ENCODE data around the gene AGFG1. TPM values are rescaled to one million over a fixed set of nuclear protein-coding genes. Genes with fewer than 3 reads are reported as not detected.

AGFG1 gene
- total RNA-seq, 1 experiment from 2014 or later = 119 TPM

GRCh38 chr2:227493524-227493923 is 21.6 kb downstream of the AGFG1 start:
- BruUV-seq (replicated peaks) = no TSS peak
- peaks cover 23% of the 10 kb centered on the region for H3K36me3 ChIP-seq (ENCODE audit: low read depth)
- intact Hi-C loops (cut with micrococcal nuclease; ENCODE audit: unreplicated experiment) = no loop called here
- peaks cover 24% of the 10 kb centered on the region for H3F3A ChIP-seq (ENCODE audit: insufficient read depth, low read depth)
- no peaks in the 10 kb centered on the region for H3K27me3 ChIP-seq (ENCODE audit: insufficient read depth, low read depth)
- H3K79me2 ChIP-seq (ENCODE audit: low read depth) = peaks cover 98% of the 10 kb centered on the region
- TF ChIP-seq CTCF (conservative IDR thresholded peaks at IDR 0.05) (no peak), EZH2 (IDR thresholded peaks at IDR 0.05; ENCODE audit: low read depth) (no peak)
- POLR2A ChIA-PET (ENCODE audit: unreplicated experiment) = no interaction called here
- no peak overlapping the region for H2AFZ ChIP-seq
- no peaks in the 10 kb centered on the region for H3K9me3 ChIP-seq (ENCODE audit: insufficient read depth, low read depth)
- CTCF ChIA-PET = no interaction called here
- H3K4me2 ChIP-seq = no peak overlapping the region
- H3K4me1 ChIP-seq (replicated peaks; ENCODE audit: insufficient read depth) = 0 out of 2 replicates have a peak, but pooled peaks cover under 1% of the 10 kb centered on the region
- 0 out of 2 replicates have a peak overlapping the region, but pooled peaks have one; percentile 18 for H3K27ac ChIP-seq
- H3K9me2 ChIP-seq (ENCODE audit: insufficient read depth) = no peaks in the 10 kb centered on the region
- H3K4me3 ChIP-seq = no peak overlapping the region
- peaks cover 51% of the 10 kb centered on the region for H4K20me1 ChIP-seq (ENCODE audit: insufficient read depth)
- DNase-seq = no peak

GRCh38 chr2:227497158-227497557 is 25.2 kb downstream of the AGFG1 start:
- peaks cover 48% of the 10 kb centered on the region for H4K20me1 ChIP-seq (ENCODE audit: insufficient read depth)
- BruUV-seq (replicated peaks) = no TSS peak
- no peaks in the 10 kb centered on the region for H3K9me3 ChIP-seq (ENCODE audit: insufficient read depth, low read depth)
- no peaks in the 10 kb centered on the region for H3K9me2 ChIP-seq (ENCODE audit: insufficient read depth)
- no peak overlapping the region for H3K4me3 ChIP-seq
- TF ChIP-seq CTCF (conservative IDR thresholded peaks at IDR 0.05) = no peak
- no peak for TF ChIP-seq EZH2 (IDR thresholded peaks at IDR 0.05; ENCODE audit: low read depth)
- H3F3A ChIP-seq (ENCODE audit: insufficient read depth, low read depth) = peaks cover 45% of the 10 kb centered on the region
- peaks cover 10% of the 10 kb centered on the region for H3K4me1 ChIP-seq (replicated peaks; ENCODE audit: insufficient read depth)
- no peak for DNase-seq
- no peak overlapping the region for H3K4me2 ChIP-seq
- peaks cover 30% of the 10 kb centered on the region for H3K36me3 ChIP-seq (ENCODE audit: low read depth)
- H3K27ac ChIP-seq = no peak overlapping the region
- no peaks in the 10 kb centered on the region for H3K27me3 ChIP-seq (ENCODE audit: insufficient read depth, low read depth)
- intact Hi-C loops (cut with micrococcal nuclease; ENCODE audit: unreplicated experiment) = no loop called here
- CTCF ChIA-PET = interaction anchor here (1.0 kb wide), 1 partner anchor 259 kb away, joined by 5 read pairs; no protein-coding TSS in a partner anchor
- POLR2A ChIA-PET (ENCODE audit: unreplicated experiment) = no interaction called here
- H2AFZ ChIP-seq = no peak overlapping the region
- peaks cover 96% of the 10 kb centered on the region for H3K79me2 ChIP-seq (ENCODE audit: low read depth)

- H3K4me1 ChIP-seq (replicated peaks; ENCODE audit: insufficient read depth) = peaks cover 36% of the 10 kb centered on the region
- POLR2A ChIA-PET (ENCODE audit: unreplicated experiment) = no interaction called here
- peaks cover 39% of the 10 kb centered on the region for H4K20me1 ChIP-seq (ENCODE audit: insufficient read depth)
These were observed 27.8 kb downstream of the AGFG1 start for GRCh38 chr2:227499627-227500300.

More at GRCh38 chr2:227499627-227500300, 27.8 kb downstream of the AGFG1 start:
- no TSS peak for BruUV-seq (replicated peaks)
- Histone ChIP-seq H3K27me3 (ENCODE audit: insufficient read depth, low read depth) (no peaks in the 10 kb centered on the region), H3K79me2 (ENCODE audit: low read depth) (peaks cover 97% of the 10 kb centered on the region), H3K9me3 (ENCODE audit: insufficient read depth, low read depth) (no peaks in the 10 kb centered on the region), H3K4me2 (no peak overlapping the region), H3K27ac (peak overlapping the region; percentile 16; the same call in 1 of the 2 replicates), H3F3A (ENCODE audit: insufficient read depth, low read depth) (peaks cover 54% of the 10 kb centered on the region), H3K9me2 (ENCODE audit: insufficient read depth) (no peaks in the 10 kb centered on the region), H3K36me3 (ENCODE audit: low read depth) (peaks cover 16% of the 10 kb centered on the region), H3K4me3 (no peak overlapping the region), H2AFZ (no peak overlapping the region)
- CTCF ChIA-PET = no interaction called here
- DNase-seq = no peak
- no peak for TF ChIP-seq CTCF (conservative IDR thresholded peaks at IDR 0.05)
- no peak for TF ChIP-seq EZH2 (IDR thresholded peaks at IDR 0.05; ENCODE audit: low read depth)
- intact Hi-C loops (cut with micrococcal nuclease; ENCODE audit: unreplicated experiment) = no loop called here
